Measurements from ENCODE around the gene PINLYP.

DNA sequence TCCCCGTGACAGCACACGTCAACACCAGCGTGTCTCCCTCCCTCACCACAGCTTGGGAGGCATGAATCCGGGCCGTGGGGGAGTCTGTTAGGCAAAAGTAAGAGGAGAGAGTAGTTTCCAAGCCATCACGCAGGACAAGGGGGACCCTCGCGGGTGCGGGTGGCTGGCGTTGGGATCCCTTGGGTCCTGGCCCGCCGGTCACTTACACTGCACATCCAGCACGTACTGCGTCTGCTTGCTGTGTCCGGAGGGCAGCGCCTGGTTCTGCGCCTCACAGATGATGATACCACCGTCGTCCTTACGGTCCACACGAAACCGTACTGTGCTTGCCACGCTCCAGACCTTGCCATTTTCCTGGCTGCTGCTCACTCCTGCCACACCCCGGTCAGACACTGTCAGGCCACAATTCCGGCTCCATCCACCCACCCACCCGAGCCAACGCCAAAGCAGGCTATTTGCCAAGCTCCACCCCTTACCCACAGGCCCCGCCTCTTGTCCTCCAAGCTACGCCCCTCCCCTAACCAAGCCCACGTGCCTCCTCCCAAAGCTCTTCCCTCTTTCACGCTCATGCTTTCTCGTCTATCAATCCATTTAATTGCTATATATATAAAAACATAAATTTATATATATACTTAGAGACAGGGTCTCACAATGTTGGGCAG is 50.4 kb downstream of the PINLYP start:
- TF ChIP-seq, protein P1, sequence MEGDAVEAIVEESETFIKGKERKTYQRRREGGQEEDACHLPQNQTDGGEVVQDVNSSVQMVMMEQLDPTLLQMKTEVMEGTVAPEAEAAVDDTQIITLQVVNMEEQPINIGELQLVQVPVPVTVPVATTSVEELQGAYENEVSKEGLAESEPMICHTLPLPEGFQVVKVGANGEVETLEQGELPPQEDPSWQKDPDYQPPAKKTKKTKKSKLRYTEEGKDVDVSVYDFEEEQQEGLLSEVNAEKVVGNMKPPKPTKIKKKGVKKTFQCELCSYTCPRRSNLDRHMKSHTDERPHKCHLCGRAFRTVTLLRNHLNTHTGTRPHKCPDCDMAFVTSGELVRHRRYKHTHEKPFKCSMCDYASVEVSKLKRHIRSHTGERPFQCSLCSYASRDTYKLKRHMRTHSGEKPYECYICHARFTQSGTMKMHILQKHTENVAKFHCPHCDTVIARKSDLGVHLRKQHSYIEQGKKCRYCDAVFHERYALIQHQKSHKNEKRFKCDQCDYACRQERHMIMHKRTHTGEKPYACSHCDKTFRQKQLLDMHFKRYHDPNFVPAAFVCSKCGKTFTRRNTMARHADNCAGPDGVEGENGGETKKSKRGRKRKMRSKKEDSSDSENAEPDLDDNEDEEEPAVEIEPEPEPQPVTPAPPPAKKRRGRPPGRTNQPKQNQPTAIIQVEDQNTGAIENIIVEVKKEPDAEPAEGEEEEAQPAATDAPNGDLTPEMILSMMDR (IDR thresholded peaks at IDR 0.05), result no peak
- TF ChIP-seq EP300 (IDR thresholded peaks at IDR 0.05), result no peak
- no peak for TF ChIP-seq POLR2A (IDR thresholded peaks at IDR 0.05; ENCODE audit: low read depth)

Measured in esophagus muscularis mucosa (tissue), 4 donors.